Lower leg skin (tissue), 3 donors: ENCODE results near the gene HTR3A.

ENCODE experiments used
- POLR2A ChIP-seq, 2 donors: fragments of 450-650 bp; IDR thresholded peaks; one replicate each; pipeline ENCODE4 v1.6.1; 2016 to 2017; ENCODE audit warnings: antibody characterized with exemption in 2 of 2, mild to moderate bottlenecking in 1 of 2, moderate library complexity in 1 of 2
- TF ChIP-seq, protein P1 (sequence below), 3 donors: fragments of 450-650 bp; IDR thresholded peaks; one replicate each; pipeline ENCODE4 v1.5.1; 2016; ENCODE audit warnings: antibody characterized with exemption in 3 of 3, mild to moderate bottlenecking in 3 of 3, moderate library complexity in 2 of 3

DNA sequence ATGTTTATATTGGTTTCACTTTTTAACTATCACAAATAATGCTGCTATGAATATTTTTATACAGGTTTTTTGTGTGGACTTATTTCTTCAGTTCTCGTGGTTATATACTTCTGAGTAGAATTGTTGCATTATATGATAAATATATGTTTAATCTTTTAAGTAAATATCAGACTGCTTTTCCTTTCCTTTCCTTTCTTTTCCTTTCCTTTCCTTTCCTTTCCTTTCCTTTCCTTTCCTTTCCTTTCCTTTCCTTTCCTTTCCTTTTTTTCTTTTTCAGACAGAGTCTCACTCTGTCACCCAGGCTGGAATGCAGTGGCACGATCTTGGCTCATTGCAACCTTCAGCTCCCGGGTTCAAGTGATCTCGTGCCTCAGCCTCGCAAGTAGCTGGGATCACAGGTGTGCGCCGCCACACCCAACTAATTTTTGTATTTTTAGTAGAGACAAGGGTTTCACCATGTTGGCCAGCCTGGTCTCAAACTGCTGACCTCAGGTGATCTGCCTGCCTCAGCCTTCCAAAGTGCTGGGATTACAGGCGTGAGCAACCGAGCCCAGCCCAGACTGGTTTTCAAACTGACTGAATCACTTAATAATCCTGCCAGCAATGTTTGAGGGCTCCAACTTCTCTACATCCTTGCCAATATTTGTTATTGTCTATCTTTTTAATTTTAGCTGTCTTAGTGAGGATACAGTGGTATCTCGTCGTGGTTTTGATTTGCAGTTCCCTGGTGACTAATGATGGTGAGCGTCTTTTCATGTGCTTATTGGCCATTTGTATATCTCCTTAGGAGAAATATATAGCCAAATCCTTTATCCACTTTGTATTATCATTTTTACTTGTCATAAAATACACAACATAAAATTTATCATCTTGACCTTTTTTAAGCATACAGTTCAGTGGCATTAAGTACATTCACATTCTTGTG is 48.4 kb upstream of the HTR3A start:
- TF ChIP-seq, protein P1, sequence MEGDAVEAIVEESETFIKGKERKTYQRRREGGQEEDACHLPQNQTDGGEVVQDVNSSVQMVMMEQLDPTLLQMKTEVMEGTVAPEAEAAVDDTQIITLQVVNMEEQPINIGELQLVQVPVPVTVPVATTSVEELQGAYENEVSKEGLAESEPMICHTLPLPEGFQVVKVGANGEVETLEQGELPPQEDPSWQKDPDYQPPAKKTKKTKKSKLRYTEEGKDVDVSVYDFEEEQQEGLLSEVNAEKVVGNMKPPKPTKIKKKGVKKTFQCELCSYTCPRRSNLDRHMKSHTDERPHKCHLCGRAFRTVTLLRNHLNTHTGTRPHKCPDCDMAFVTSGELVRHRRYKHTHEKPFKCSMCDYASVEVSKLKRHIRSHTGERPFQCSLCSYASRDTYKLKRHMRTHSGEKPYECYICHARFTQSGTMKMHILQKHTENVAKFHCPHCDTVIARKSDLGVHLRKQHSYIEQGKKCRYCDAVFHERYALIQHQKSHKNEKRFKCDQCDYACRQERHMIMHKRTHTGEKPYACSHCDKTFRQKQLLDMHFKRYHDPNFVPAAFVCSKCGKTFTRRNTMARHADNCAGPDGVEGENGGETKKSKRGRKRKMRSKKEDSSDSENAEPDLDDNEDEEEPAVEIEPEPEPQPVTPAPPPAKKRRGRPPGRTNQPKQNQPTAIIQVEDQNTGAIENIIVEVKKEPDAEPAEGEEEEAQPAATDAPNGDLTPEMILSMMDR (IDR thresholded peaks at IDR 0.05), result no peak
- no peak for TF ChIP-seq POLR2A (IDR thresholded peaks at IDR 0.05)
